Endothelial cell of umbilical vein (primary cell): Measurements from ENCODE around the gene ITPRIP. TPM values are rescaled to one million over a fixed set of nuclear protein-coding genes. Genes with fewer than 3 reads are reported as not detected.

Experiments used
- BruUV-seq: library from RNA; stranded (reverse); fragments of 400-500 nt; replicated peaks from 2 replicates; lab custom pipeline; 2021; lab: Mats Ljungman, UMichigan
- CTCF ChIA-PET: fragments of 300-600, 350-600 bp; sonication (Branson Sonifier 250); formaldehyde crosslinking; loops from one replicate; lab custom pipeline; 2021; ENCODE audit warnings: antibody characterized with exemption, inconsistent platforms; lab: Charles Lee
- POLR2A ChIA-PET: fragments of 300-600, 350-600 bp; sonication (Branson Sonifier 250); formaldehyde crosslinking; loops from one replicate; lab custom pipeline; 2021; ENCODE audit warnings: antibody characterized with exemption, inconsistent platforms; lab: Charles Lee
- DNase-seq: peaks from one replicate; pipeline ENCODE4 v3.0.0-alpha.2; 2011; ENCODE audit warnings: low read depth, low spot score
- FAIRE-seq: peaks from 2 replicates; lab custom pipeline; 2011; peaks lifted over from hg19 to GRCh38; lab: Jason Lieb, UNC
- H2AFZ ChIP-seq: 2 replicates; pipeline ENCODE4 v1.6.0; 2012; ENCODE audit warnings: low read depth, low read length, control low read depth, inconsistent platforms
- H3K27ac ChIP-seq: 2 replicates; pipeline ENCODE4 v1.5.1; 2011; ENCODE audit warnings: low read depth, mild to moderate bottlenecking, control low read depth, low read length, moderate library complexity; ENCODE audit not compliant: insufficient read depth
- H3K27me3 ChIP-seq, 2 experiments: 2 replicates each; pipeline versions ENCODE4 v1.6.0 to v1.6.1; 2011; ENCODE audit warnings: low read length in 2 of 2, mixed read lengths in 1 of 2; ENCODE audit not compliant: control insufficient read depth in 2 of 2, insufficient read depth in 2 of 2
- H3K36me3 ChIP-seq, 2 experiments: 2 replicates in 1 of 2; 3 replicates in 1 of 2; pipeline ENCODE4 v1.5.1; 2011; ENCODE audit warnings: low read length in 2 of 2, mild to moderate bottlenecking in 1 of 2, moderate library complexity in 1 of 2; ENCODE audit not compliant: control insufficient read depth in 2 of 2, insufficient read depth in 2 of 2; ENCODE audit errors: extremely low read depth in 1 of 2
- H3K4me1 ChIP-seq: 3 replicates; pipeline ENCODE4 v1.5.1; 2011; ENCODE audit warnings: mild to moderate bottlenecking, low read length; ENCODE audit not compliant: control insufficient read depth, insufficient read depth; ENCODE audit errors: extremely low read depth
- H3K4me2 ChIP-seq: 2 replicates; pipeline ENCODE4 v1.6.1; 2011; ENCODE audit warnings: low read length, control low read depth, mixed read lengths; ENCODE audit not compliant: insufficient read depth
- H3K4me3 ChIP-seq, 3 experiments: fragments of 200-600 bp in 1 of 3; sonication (generic), shearing (Covaris generic) in 1 of 3; replicated peaks in 1 of 3; 2 replicates each; pipeline ENCODE4 v1.5.1; 2011 to 2016; ENCODE audit warnings: control low read depth in 3 of 3, low read length in 3 of 3, mild to moderate bottlenecking in 2 of 3, inconsistent platforms in 1 of 3, low read depth in 1 of 3, moderate library complexity in 1 of 3; ENCODE audit not compliant: insufficient read depth in 1 of 3
- H3K79me2 ChIP-seq: 2 replicates; pipeline ENCODE4 v1.6.0; 2012; ENCODE audit warnings: low read length, inconsistent platforms; ENCODE audit not compliant: control insufficient read depth, insufficient read depth
- H3K9ac ChIP-seq: replicated peaks from 2 replicates; pipeline ENCODE3; 2011; ENCODE audit warnings: low read length, control low read depth; ENCODE audit not compliant: insufficient read depth; ENCODE audit errors: extremely low read depth
- H3K9me1 ChIP-seq: replicated peaks from 3 replicates; pipeline ENCODE4 v1.6.0; 2011; ENCODE audit warnings: mild to moderate bottlenecking, low read length; ENCODE audit not compliant: control insufficient read depth, insufficient read depth; ENCODE audit errors: extremely low read depth
- H3K9me3 ChIP-seq: replicated peaks from 2 replicates; pipeline ENCODE4 v1.5.1; 2012; ENCODE audit warnings: low read length, inconsistent platforms; ENCODE audit not compliant: control insufficient read depth, insufficient read depth
- H4K20me1 ChIP-seq: replicated peaks from 2 replicates; pipeline ENCODE3; 2011; ENCODE audit warnings: mild to moderate bottlenecking, low read length; ENCODE audit not compliant: control insufficient read depth, insufficient read depth; ENCODE audit errors: extremely low read depth
- CTCF ChIP-seq, 2 donors: IDR thresholded peaks; 1 replicate in 1 of 2; 2 replicates in 1 of 2; pipeline ENCODE4 v1.5.1; 2011; ENCODE audit warnings: low read length in 2 of 2, mild to moderate bottlenecking in 2 of 2, moderate library complexity in 2 of 2, control low read depth in 1 of 2, inconsistent platforms in 1 of 2, low read depth in 1 of 2; ENCODE audit not compliant: insufficient read depth in 1 of 2; ENCODE audit errors: extremely low read depth in 1 of 2
- FOS ChIP-seq: IDR thresholded peaks from 2 replicates; pipeline ENCODE4 v1.6.1; 2011; ENCODE audit warnings: mild to moderate bottlenecking, low read length, moderate library complexity, borderline replicate concordance; ENCODE audit not compliant: insufficient read depth
- GATA2 ChIP-seq: IDR thresholded peaks from 2 replicates; pipeline ENCODE4 v1.7.0; 2011; ENCODE audit warnings: low read depth, mild to moderate bottlenecking, moderate library complexity, mixed read lengths, low read length; ENCODE audit not compliant: insufficient read length, insufficient read depth
- MAX ChIP-seq: IDR thresholded peaks from 2 replicates; pipeline ENCODE4 v1.6.1; 2011; ENCODE audit not compliant: insufficient read depth, insufficient read length
- MYC ChIP-seq: IDR thresholded peaks from one replicate; pipeline ENCODE4 v1.6.1; 2011; ENCODE audit warnings: mild to moderate bottlenecking, low read depth, low read length
- POLR2A ChIP-seq: IDR thresholded peaks from 2 replicates; pipeline ENCODE4 v1.6.1; 2012; ENCODE audit warnings: low read depth, mild to moderate bottlenecking, control low read depth, low read length
- POLR2AphosphoS5 ChIP-seq: IDR thresholded peaks from 2 replicates; pipeline ENCODE4 v1.6.1; 2012; ENCODE audit warnings: low read depth, mild to moderate bottlenecking, control low read depth, low read length, moderate library complexity; ENCODE audit not compliant: insufficient read depth
- dilution Hi-C: fragments of 300-500 bp; cut with MboI; formaldehyde crosslinking; loops from one replicate; pipeline ENCODE4 v1.15.0; 2019; ENCODE audit warnings: low sequenced_read_pairs; ENCODE audit not compliant: extremely low pct_ligation_motif_present
- intact Hi-C: fragments of 100-400 bp; cut with micrococcal nuclease; formaldehyde crosslinking; loops from one replicate; pipeline ENCODE4 v1.10.0; 2022
- polyA plus RNA-seq, 4 experiments: library from polyadenylated mRNA; depleted of rRNA in 3 of 4; stranded (reverse) in 3 of 4; unstranded in 1 of 4; fragments of >200 nt; gene quantifications; 2 replicates each; pipeline versions ENCODE4 v1.2.1 to v1.2.3, GENCODE V29; 2011 to 2012; ENCODE audit warnings: missing spikeins in 1 of 4
- total RNA-seq: library from RNA; stranded (reverse); gene quantifications from 2 replicates; pipeline ENCODE4 v1.2.3, GENCODE V29; 2021

Gene ITPRIP
- total and polyA plus RNA-seq, 2 donors (not counting 3 experiments of a cell fraction or from before 2014, with no cell fraction given) = 31.4 to 33.2 TPM

GRCh38 chr10:104353325-104354048 lies 15.2 kb upstream of the ITPRIP start, which contains the start of gene CFAP58:
CFAP58 (plus strand) TSS chr10:104353833; CDS start chr10:104353898, 65 bp downstream.
- dilution Hi-C loops (no loop called here), intact Hi-C loops (no loop called here)
- Histone ChIP-seq H3K9me3 (no peaks in the 10 kb centered on the region), H3K9me1 (no peaks in the 10 kb centered on the region), H3K4me2 (peak within 1 kb of the TSS; percentile 90), H3K4me3 (peak within 1 kb of the TSS; percentile 38 to 66 (median 42)), H3K9ac (peak within 1 kb of the TSS; percentile 25), H3K27ac (no peak within 1 kb of the TSS), H4K20me1 (no peaks in the 10 kb centered on the region), H3K36me3 (no peaks in the 10 kb centered on the region), H3K79me2 (no peaks in the 10 kb centered on the region), H3K27me3 (peaks cover 0 to 5% of the 10 kb centered on the region in 2 experiments), H3K4me1 (peaks cover 13% of the 10 kb centered on the region), H2AFZ (peak within 1 kb of the TSS; percentile 98)
- BruUV-seq = no TSS peak
- ChIA-PET CTCF (interaction anchor here (0.6 to 6.0 kb wide), 24 partner anchors 10 to 232 kb away, joined by 3 to 136 read pairs (median 4); partner anchors contain the start of genes GSTO2, ITPRIP and SFR1), POLR2A (no interaction called here)
- no peak for TF ChIP-seq POLR2A
- TF ChIP-seq POLR2AphosphoS5 = no peak
- peak; percentile 66 to 75 for TF ChIP-seq CTCF (IDR thresholded peaks at IDR 0.05; ENCODE audit: extremely low read depth in 1 of 2, insufficient read depth in 1 of 2, low read depth in 1 of 2, low read length in 2 of 2)
- no peak for TF ChIP-seq MAX
- no peak for TF ChIP-seq MYC
- TF ChIP-seq FOS = no peak
- TF ChIP-seq GATA2 = no peak
- FAIRE-seq (peak; percentile 84), DNase-seq (peak; percentile 88)
